Brain microvascular endothelial cell (primary cell): ENCODE results near the gene SIGLEC9.
"Not testable (repeated sequence)": the region's sequence is repeated elsewhere in the genome, so short reads cannot be mapped to it uniquely, and the experiment has no call there.

ENCODE experiments used
- DNase-seq: peaks from one replicate; pipeline ENCODE4 v3.0.0-alpha.2; 2020
- H3K27ac ChIP-seq: fragments of 250-450 bp; sonication (Bioruptor Pico); 2 replicates; pipeline ENCODE4 v1.5.1; 2020; ENCODE audit warnings: mild to moderate bottlenecking, moderate library complexity
- H3K27me3 ChIP-seq: fragments of 250-450 bp; sonication (Bioruptor Pico); replicated peaks from 2 replicates; pipeline ENCODE4 v1.5.1; 2020; ENCODE audit warnings: mild to moderate bottlenecking
- H3K36me3 ChIP-seq: fragments of 250-450 bp; sonication (Bioruptor Pico); replicated peaks from 2 replicates; pipeline ENCODE4 v1.5.1; 2020; ENCODE audit warnings: mild to moderate bottlenecking
- H3K4me3 ChIP-seq: 2 replicates; pipeline ENCODE4 v1.5.1; 2011; ENCODE audit warnings: low read depth, mild to moderate bottlenecking, control low read depth, low read length, moderate library complexity
- CTCF ChIP-seq: IDR thresholded peaks from 2 replicates; pipeline ENCODE4 v1.5.1; 2011; ENCODE audit warnings: low read depth, mild to moderate bottlenecking, moderate library complexity, low read length, control low read depth, inconsistent platforms; ENCODE audit errors: missing control alignments
- in situ Hi-C: cut with HindIII; loops from 2 replicates; pipeline ENCODE4 v1.10.0; 2017; ENCODE audit warnings: low sequenced_read_pairs, low pct_ligation_motif_present

Gene SIGLEC9

GRCh38 chr19:51140441-51140840 is 15.7 kb downstream of the SIGLEC9 start:
- Histone ChIP-seq H3K27ac (no peak overlapping the region), H3K4me3 (no peak overlapping the region), H3K27me3 (no peaks in the 10 kb centered on the region), H3K36me3 (no peaks in the 10 kb centered on the region)
- no peak for TF ChIP-seq CTCF
- DNase-seq, result no peak
- in situ Hi-C loops, result no loop called here

- H3K27me3 ChIP-seq, result no peaks in the 10 kb centered on the region
- DNase-seq, result no peak
- TF ChIP-seq CTCF, result no peak
- H3K27ac ChIP-seq, result no peak overlapping the region
- no peaks in the 10 kb centered on the region for H3K36me3 ChIP-seq
- no peak overlapping the region for H3K4me3 ChIP-seq
- in situ Hi-C loops, result no loop called here
These were observed 16.5 kb downstream of the SIGLEC9 start for GRCh38 chr19:51141181-51141580.

- no peaks in the 10 kb centered on the region for H3K27me3 ChIP-seq
- H3K27ac ChIP-seq, result no peak within 1 kb of the TSS
- no peak for DNase-seq
- H3K4me3 ChIP-seq, result no peak within 1 kb of the TSS
- in situ Hi-C loops, result no loop called here
- no peaks in the 10 kb centered on the region for H3K36me3 ChIP-seq
- no peak for TF ChIP-seq CTCF
These were observed 17.4 kb downstream of the SIGLEC9 start, which contains the start of gene SIGLEC7 for GRCh38 chr19:51142119-51142518. Gene SIGLEC7 (plus strand): TSS chr19:51142301. CDS start chr19:51142370, 69 bp downstream.

- in situ Hi-C loops, H3K36me3 ChIP-seq, H3K4me3 ChIP-seq, DNase-seq, H3K27ac ChIP-seq, H3K27me3 ChIP-seq: not testable (repeated sequence)
These were observed 18.2 kb downstream of the SIGLEC9 start for GRCh38 chr19:51142809-51143475.

GRCh38 chr19:51143486-51143885 is 18.8 kb downstream of the SIGLEC9 start:
- Histone ChIP-seq H3K4me3 (no peak overlapping the region), H3K36me3 (no peaks in the 10 kb centered on the region), H3K27ac (no peak overlapping the region), H3K27me3 (no peaks in the 10 kb centered on the region)
- TF ChIP-seq CTCF, result no peak
- in situ Hi-C loops, result no loop called here
- no peak for DNase-seq

- in situ Hi-C loops, result no loop called here
These were observed 19.9 kb downstream of the SIGLEC9 start for GRCh38 chr19:51144482-51145045.

More at GRCh38 chr19:51144482-51145045, 19.9 kb downstream of the SIGLEC9 start:
- Histone ChIP-seq H3K4me3 (no peak overlapping the region), H3K36me3 (no peaks in the 10 kb centered on the region), H3K27ac (no peak overlapping the region), H3K27me3 (no peaks in the 10 kb centered on the region)
- TF ChIP-seq CTCF, result no peak
- no peak for DNase-seq
